GM19467 (cell line): ENCODE results near the gene CDH5.
"Not testable (repeated sequence)": the region's sequence is repeated elsewhere in the genome, so short reads cannot be mapped to it uniquely, and the experiment has no call there.

Experiments used
- ATAC-seq: cut with Tn5 transposase; IDR thresholded peaks from one replicate; pipeline ENCODE4 v1.9.1; 2021; ENCODE audit warnings: mild to moderate bottlenecking, moderate library complexity; ENCODE audit not compliant: unreplicated experiment

The CDH5 gene

GRCh38 chr16:66366433-66367299, at the start of gene CDH5:
Gene CDH5, plus strand, starts transcription at chr16:66366691. Its CDS starts 12,647 bp downstream, at chr16:66379338.
- ATAC-seq = no peak

GRCh38 chr16:66318505-66318904, 48.0 kb upstream of the CDH5 start:
- ATAC-seq = no peak

- ATAC-seq = no peak
Measured at GRCh38 chr16:66320774-66321173, 45.7 kb upstream of the CDH5 start.

GRCh38 chr16:66322174-66322573, 44.3 kb upstream of the CDH5 start:
- ATAC-seq = no peak

GRCh38 chr16:66324815-66325515, 41.5 kb upstream of the CDH5 start:
- no peak for ATAC-seq

GRCh38 chr16:66325717-66326376, 40.6 kb upstream of the CDH5 start:
- ATAC-seq = no peak

GRCh38 chr16:66326991-66327513, 39.4 kb upstream of the CDH5 start:
- ATAC-seq = no peak

GRCh38 chr16:66328282-66328681, 38.2 kb upstream of the CDH5 start:
- ATAC-seq = no peak

GRCh38 chr16:66331464-66331863, 35.0 kb upstream of the CDH5 start:
- ATAC-seq = not testable (repeated sequence)

- no peak for ATAC-seq
Measured at GRCh38 chr16:66332634-66333610, 33.6 kb upstream of the CDH5 start.

- no peak for ATAC-seq
Measured at GRCh38 chr16:66334853-66335574, 31.5 kb upstream of the CDH5 start.

- ATAC-seq = no peak
Measured at GRCh38 chr16:66335704-66336329, 30.7 kb upstream of the CDH5 start.

- no peak for ATAC-seq
Measured at GRCh38 chr16:66337463-66338188, 28.9 kb upstream of the CDH5 start.

GRCh38 chr16:66342294-66342900, 24.1 kb upstream of the CDH5 start:
- no peak for ATAC-seq

GRCh38 chr16:66344533-66345145, 21.9 kb upstream of the CDH5 start:
- no peak for ATAC-seq

GRCh38 chr16:66346221-66346620, 20.3 kb upstream of the CDH5 start:
- ATAC-seq = no peak

- no peak for ATAC-seq
Measured at GRCh38 chr16:66352304-66352703, 14.2 kb upstream of the CDH5 start.

- ATAC-seq = no peak
Measured at GRCh38 chr16:66353055-66353454, 13.4 kb upstream of the CDH5 start.
